Liver (tissue), 3 donors: ENCODE data around the gene ACACA.

Source experiments
- ATF3 ChIP-seq: IDR thresholded peaks from 2 replicates; pipeline ENCODE4 v1.6.1; 2016; ENCODE audit warnings: antibody characterized with exemption
- CTCF ChIP-seq: fragments of 150-350 bp; IDR thresholded peaks from 2 replicates; pipeline ENCODE4 v1.5.1; 2017; ENCODE audit warnings: improper control_type of control experiment, low read depth, low read length; ENCODE audit not compliant: missing input control
- HNF4A ChIP-seq, 2 donors: conservative IDR thresholded peaks; 2 replicates each; pipeline ENCODE4 v1.6.1; 2016; ENCODE audit warnings: antibody characterized with exemption in 2 of 2, mild to moderate bottlenecking in 2 of 2
- HNF4G ChIP-seq: IDR thresholded peaks from 2 replicates; pipeline ENCODE4 v1.6.1; 2016; ENCODE audit warnings: antibody characterized with exemption
- JUND ChIP-seq, 2 donors: IDR thresholded peaks; 2 replicates each; pipeline ENCODE4 v1.6.1; 2016; ENCODE audit warnings: antibody characterized with exemption in 2 of 2
- MAX ChIP-seq: IDR thresholded peaks from 2 replicates; pipeline ENCODE4 v1.6.1; 2016; ENCODE audit warnings: antibody characterized with exemption
- RAD21 ChIP-seq, 2 donors: IDR thresholded peaks; 2 replicates each; pipeline ENCODE4 v1.6.1; 2016; ENCODE audit warnings: antibody characterized with exemption in 2 of 2, mild to moderate bottlenecking in 2 of 2
- REST ChIP-seq: IDR thresholded peaks from 2 replicates; pipeline ENCODE4 v1.6.1; 2016; ENCODE audit warnings: antibody characterized with exemption, mild to moderate bottlenecking
- TAF1 ChIP-seq: conservative IDR thresholded peaks from 2 replicates; pipeline ENCODE4 v1.6.1; 2016; ENCODE audit warnings: antibody characterized with exemption, mild to moderate bottlenecking
- YY1 ChIP-seq: IDR thresholded peaks from 2 replicates; pipeline ENCODE4 v1.6.1; 2016; ENCODE audit warnings: antibody characterized with exemption, mild to moderate bottlenecking
- ZBTB33 ChIP-seq: IDR thresholded peaks from 2 replicates; pipeline ENCODE4 v1.6.1; 2016; ENCODE audit warnings: antibody characterized with exemption
- donor health status: healthy.
- donor health status: healthy.

GRCh38 chr17:37082985-37083384 lies 323.7 kb downstream of the ACACA start:
- TF ChIP-seq ZBTB33 (no peak), JUND (IDR thresholded peaks at IDR 0.05) (no peak), MAX (no peak), CTCF (no peak), TAF1 (no peak), HNF4G (no peak), ATF3 (no peak), REST (no peak), YY1 (no peak), HNF4A (conservative IDR thresholded peaks at IDR 0.05) (no peak), RAD21 (IDR thresholded peaks at IDR 0.05) (no peak)
